Gastrocnemius medialis (tissue), 4 donors: ENCODE results near the gene ESYT1. TPM values are rescaled to one million over a fixed set of nuclear protein-coding genes. Genes with fewer than 3 reads are reported as not detected.

Experiments used
- ATAC-seq, 2 donors: fragments of 150-250 bp; one replicate each; pipeline ENCODE4 v1.9.1; 2016
- DNase-seq, 2 donors: peaks; one replicate each; pipeline ENCODE4 v3.0.0-alpha.2; 2019
- H3K27ac ChIP-seq, 4 donors: fragments of 200-600 bp; sonication (generic); 1 replicate in 1 of 4; 2 replicates in 3 of 4; pipeline ENCODE4 v1.5.1; 2016 to 2018; ENCODE audit warnings: mild to moderate bottlenecking in 2 of 4, moderate library complexity in 1 of 4
- H3K27me3 ChIP-seq, 3 donors: fragments of 200-600 bp; sonication (generic) in 2 of 3; 1 replicate in 1 of 3; 2 replicates in 2 of 3; pipeline versions ENCODE4 v1.5.1 to v1.6.0; 2016 to 2019; ENCODE audit warnings: mild to moderate bottlenecking in 1 of 3, moderate library complexity in 1 of 3
- H3K36me3 ChIP-seq, 2 donors: fragments of 200-600 bp; sonication (generic) in 1 of 2; one replicate each; pipeline ENCODE4 v1.5.1; 2017 to 2018
- H3K4me1 ChIP-seq, 2 donors: fragments of 200-600 bp; sonication (generic) in 1 of 2; one replicate each; pipeline ENCODE4 v1.5.1; 2016 to 2017; ENCODE audit warnings: mild to moderate bottlenecking in 2 of 2
- H3K4me3 ChIP-seq, 4 donors: fragments of 200-600 bp; sonication (generic) in 3 of 4; 1 replicate in 1 of 4; 2 replicates in 3 of 4; pipeline ENCODE4 v1.5.1; 2016 to 2019; ENCODE audit warnings: mild to moderate bottlenecking in 2 of 4
- H3K9me3 ChIP-seq, 3 donors: fragments of 200-600 bp; sonication (generic) in 2 of 3; 1 replicate in 1 of 3; 2 replicates in 2 of 3; pipeline ENCODE4 v1.5.1; 2016 to 2019
- CTCF ChIP-seq, 5 experiments: fragments of 450-650 bp in 3 of 5; fragments of 200-600 bp in 2 of 5; sonication (generic) in 2 of 5; IDR thresholded peaks in 4 of 5; conservative IDR thresholded peaks in 1 of 5; 1 replicate in 4 of 5; 2 replicates in 1 of 5; pipeline ENCODE4 v1.5.1; 2016 to 2019; ENCODE audit warnings: antibody characterized with exemption in 5 of 5, mild to moderate bottlenecking in 3 of 5, moderate library complexity in 3 of 5
- POLR2A ChIP-seq, 2 donors: fragments of 450-650 bp; IDR thresholded peaks; one replicate each; pipeline ENCODE4 v1.6.1; 2017; ENCODE audit warnings: antibody characterized with exemption in 2 of 2, mild to moderate bottlenecking in 2 of 2, moderate library complexity in 2 of 2
- in situ Hi-C, 4 donors: fragments of 200-750 bp; cut with MboI; loops; one replicate each; pipeline versions ENCODE4 v1.15.0 to v1.8.0; 2017; ENCODE audit warnings: low sequenced_read_pairs in 4 of 4
- intact Hi-C: fragments of 100-400 bp; cut with DNase I; formaldehyde crosslinking; loops from one replicate; pipeline ENCODE4 v1.15.1; 2023; ENCODE audit warnings: low total_unique reads
- total RNA-seq, 4 donors: library from RNA; depleted of rRNA; stranded (reverse); fragments of >200 nt; gene quantifications; one replicate each; pipeline versions ENCODE4 v1.1.0 to v1.2.3, GENCODE V29; 2016

The ESYT1 gene
- total RNA-seq, 4 donors from 2014 or later = 45.9 to 77.7 (median 62.1) TPM

GRCh38 chr12:56079723-56080555 is 48.1 kb upstream of the ESYT1 start, which contains the start of gene ERBB3:
TSS of gene ERBB3 (plus strand) at chr12:56080165. CDS start at chr12:56080301, 136 bp downstream.
- Histone ChIP-seq H3K4me1 (peaks cover 3 to 19% of the 10 kb centered on the region in 2 donors), H3K36me3 (no peaks in the 10 kb centered on the region), H3K4me3 (peak within 1 kb of the TSS; percentile 54 to 62 (median 58)), H3K9me3 (no peaks in the 10 kb centered on the region), H3K27ac (peak within 1 kb of the TSS; percentile 21 to 59 (median 39)), H3K27me3 (peaks cover 10 to 24% (median 12%) of the 10 kb centered on the region in 3 donors)
- peak in 1 of 2 donors; percentile 18 for TF ChIP-seq POLR2A (IDR thresholded peaks at IDR 0.05)
- TF ChIP-seq CTCF (IDR thresholded peaks at IDR 0.05 in 4 of 5, conservative IDR thresholded peaks at IDR 0.05 in 1 of 5) = no peak
- in situ Hi-C loops (no loop called here), intact Hi-C loops (loop anchor here (2.0 kb wide), 1 partner anchor 25 kb away; the partner anchor contains the start of gene PA2G4)
- ATAC-seq (peak; percentile 74 to 76), DNase-seq (peak; percentile 14 to 65)

- ATAC-seq (no peak), DNase-seq (no peak)
- TF ChIP-seq POLR2A (IDR thresholded peaks at IDR 0.05) = no peak
- no peak for TF ChIP-seq CTCF (IDR thresholded peaks at IDR 0.05 in 4 of 5, conservative IDR thresholded peaks at IDR 0.05 in 1 of 5)
- Histone ChIP-seq H3K36me3 (no peaks in the 10 kb centered on the region), H3K27me3 (peaks cover 10 to 24% (median 12%) of the 10 kb centered on the region in 3 donors), H3K4me3 (peak overlapping the region in 3 of 4 donors; percentile 54 to 59 (median 57)), H3K27ac (no peak overlapping the region), H3K9me3 (no peaks in the 10 kb centered on the region), H3K4me1 (peaks cover 3 to 19% of the 10 kb centered on the region in 2 donors)
- in situ Hi-C loops (no loop called here), intact Hi-C loops (no loop called here)
These were observed 47.4 kb upstream of the ESYT1 start for GRCh38 chr12:56080556-56081138.

GRCh38 chr12:56081393-56082347 is 46.4 kb upstream of the ESYT1 start:
- TF ChIP-seq POLR2A (IDR thresholded peaks at IDR 0.05) = no peak
- no peak for TF ChIP-seq CTCF (IDR thresholded peaks at IDR 0.05 in 4 of 5, conservative IDR thresholded peaks at IDR 0.05 in 1 of 5)
- no peak for DNase-seq

GRCh38 chr12:56082382-56082781 is 45.7 kb upstream of the ESYT1 start:
- intact Hi-C loops (no loop called here), in situ Hi-C loops (no loop called here)
- Histone ChIP-seq H3K36me3 (no peaks in the 10 kb centered on the region), H3K27me3 (peaks cover 10 to 24% (median 12%) of the 10 kb centered on the region in 3 donors), H3K27ac (no peak overlapping the region), H3K4me1 (peaks cover 3 to 19% of the 10 kb centered on the region in 2 donors), H3K4me3 (no peak overlapping the region), H3K9me3 (no peaks in the 10 kb centered on the region)
- TF ChIP-seq CTCF (IDR thresholded peaks at IDR 0.05 in 4 of 5, conservative IDR thresholded peaks at IDR 0.05 in 1 of 5) (no peak), POLR2A (IDR thresholded peaks at IDR 0.05) (no peak)
- no peak for ATAC-seq
- DNase-seq = no peak

More at GRCh38 chr12:56081393-56082347, 46.4 kb upstream of the ESYT1 start:
- no peaks in the 10 kb centered on the region for H3K36me3 ChIP-seq
- no peaks in the 10 kb centered on the region for H3K9me3 ChIP-seq
- intact Hi-C loops (no loop called here), in situ Hi-C loops (no loop called here)
- no peak overlapping the region for H3K4me3 ChIP-seq
- no peak overlapping the region for H3K27ac ChIP-seq
- ATAC-seq = no peak
- peaks cover 10 to 24% (median 12%) of the 10 kb centered on the region in 3 donors for H3K27me3 ChIP-seq
- H3K4me1 ChIP-seq = peaks cover 3 to 19% of the 10 kb centered on the region in 2 donors
